ENCODE data around the gene KCNAB1.

DNA sequence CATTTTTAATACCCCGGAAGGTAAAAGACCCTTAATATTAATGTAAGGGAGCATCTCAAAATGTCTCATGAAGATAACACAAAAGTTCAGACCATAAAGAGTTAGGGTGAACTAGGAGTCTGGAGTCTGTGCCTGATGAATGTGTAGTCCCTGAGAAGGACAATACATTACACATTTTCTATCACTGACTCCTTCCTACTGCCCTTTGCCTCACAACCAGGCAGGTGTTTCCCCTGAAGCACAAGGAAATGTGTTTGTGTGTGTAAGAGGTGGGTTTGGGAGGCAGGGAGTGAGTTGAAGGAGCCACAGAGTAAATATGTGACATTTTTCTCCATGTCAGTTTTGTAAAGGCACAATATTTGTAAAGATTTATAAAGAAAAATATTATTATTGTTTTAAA lies 375.4 kb downstream of the KCNAB1 start:
- TF ChIP-seq YY1 (IDR thresholded peaks at IDR 0.05; ENCODE audit: insufficient read depth, insufficient read length) (no peak), SUZ12 (IDR thresholded peaks at IDR 0.05; ENCODE audit: extremely low read depth, insufficient read depth, insufficient read length) (no peak), ZNF274 (IDR thresholded peaks at IDR 0.05; ENCODE audit: low read depth, low read length) (no peak)

Data from NT2/D1 (cell line).